DMS114 treated with DMSO at 0.1 percent for 48 hours (cell line): ENCODE measurements around the gene CDYL.
"Not testable (repeated sequence)": the region's sequence is repeated elsewhere in the genome, so short reads cannot be mapped to it uniquely, and the experiment has no call there.

Experiments used
- DNase-seq: peaks from one replicate; lab custom pipeline; 2025; ENCODE audit not compliant: unreplicated experiment; lab: John Stamatoyannopoulos, UW

Gene CDYL

DNA sequence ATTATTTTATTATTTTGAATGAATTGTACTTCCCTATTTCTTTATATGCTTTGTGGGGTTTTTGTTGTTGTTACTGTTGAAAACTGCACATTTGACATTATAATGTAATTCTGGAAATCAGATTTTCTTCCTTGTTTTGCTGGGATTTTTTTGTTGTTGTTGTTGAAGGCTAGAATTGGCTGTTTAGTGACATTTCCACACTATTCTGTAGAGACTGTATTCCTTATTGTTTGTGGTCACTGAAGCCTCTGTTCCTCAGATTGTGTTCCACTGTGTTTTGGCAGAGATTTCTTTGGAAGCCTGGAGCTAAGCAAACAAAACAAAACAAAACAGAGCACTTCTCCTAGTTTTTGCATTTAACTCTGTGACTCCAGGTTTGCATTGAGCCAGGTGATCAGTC is 52.9 kb downstream of the CDYL start:
- no peak for DNase-seq

DNA sequence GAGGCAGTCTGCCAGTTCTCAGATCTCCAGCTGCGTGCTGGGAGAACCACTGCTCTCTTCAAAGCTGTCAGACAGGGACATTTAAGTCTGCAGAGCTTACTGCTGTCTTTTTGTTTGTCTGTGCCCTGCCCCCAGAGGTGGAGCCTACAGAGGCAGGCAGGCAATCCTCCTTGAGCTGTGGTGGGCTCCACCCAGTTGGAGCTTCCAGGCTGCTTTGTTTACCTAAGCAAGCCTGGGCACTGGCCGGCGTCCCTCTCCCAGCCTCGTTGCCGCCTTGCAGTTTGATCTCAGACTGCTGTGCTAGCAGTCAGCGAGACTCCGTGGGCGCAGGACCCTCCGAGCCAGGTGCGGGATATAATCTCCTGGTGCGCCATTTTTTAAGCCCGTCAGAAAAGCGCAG is 59.3 kb downstream of the CDYL start:
- not testable (repeated sequence) for DNase-seq

DNA sequence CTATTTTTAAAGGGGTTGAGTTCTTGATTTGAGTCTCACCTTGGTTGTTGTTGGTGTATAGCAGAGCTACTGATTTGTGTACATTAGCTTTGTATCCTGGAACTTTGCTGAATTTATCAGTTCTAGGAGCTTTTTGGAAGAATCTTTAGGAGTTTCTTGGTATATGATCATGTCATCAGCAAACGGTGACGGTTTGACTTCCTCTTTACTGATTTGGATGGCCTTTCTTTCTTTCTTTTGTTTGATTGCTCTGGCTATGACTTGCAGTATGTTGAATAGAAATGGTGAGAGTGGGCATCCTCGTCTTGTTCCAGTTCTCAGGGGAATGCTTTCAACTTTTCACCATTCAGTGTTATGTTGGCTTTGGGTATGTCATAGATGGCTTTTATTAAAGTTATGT is 64.0 kb downstream of the CDYL start:
- DNase-seq = no peak

DNA sequence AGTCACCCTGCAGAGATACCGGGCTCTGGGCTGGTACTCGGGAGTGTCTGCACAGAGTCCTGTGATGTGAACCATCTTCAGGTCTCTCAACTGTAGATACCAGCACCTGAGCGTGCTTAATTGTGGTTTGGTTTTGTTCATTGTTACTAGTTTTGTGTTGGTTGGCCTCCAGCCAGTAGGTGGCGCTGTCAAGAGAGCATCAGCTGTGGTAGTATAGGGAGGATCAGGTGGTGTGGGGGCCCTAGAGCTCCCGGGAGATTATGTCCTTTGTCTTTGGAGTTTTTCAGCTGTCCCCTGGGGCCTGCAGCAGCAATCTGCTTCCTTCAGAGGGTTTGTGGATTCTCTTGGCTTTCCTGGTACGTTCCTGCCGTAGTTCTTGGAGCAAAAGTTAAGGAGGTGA is 67.9 kb downstream of the CDYL start:
- no peak for DNase-seq

DNA sequence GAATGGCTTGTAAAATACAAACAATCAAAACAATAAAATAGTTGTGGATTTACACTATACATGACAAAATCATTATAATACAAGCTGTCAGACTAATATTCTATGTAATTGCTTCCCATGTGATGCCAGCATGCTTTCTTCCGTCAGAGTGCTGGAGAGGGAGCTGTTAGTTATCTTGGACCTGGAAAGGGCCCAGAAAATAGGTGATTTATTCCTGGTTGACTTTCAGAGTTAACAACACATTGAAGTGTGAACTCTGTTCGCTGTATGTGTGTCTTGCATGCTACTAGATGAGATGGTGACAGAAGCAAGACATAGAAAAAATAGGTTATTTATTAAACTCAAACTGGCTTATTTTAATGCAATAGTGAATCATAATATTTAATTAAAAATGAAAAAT is 70.2 kb downstream of the CDYL start:
- DNase-seq = no peak

DNA sequence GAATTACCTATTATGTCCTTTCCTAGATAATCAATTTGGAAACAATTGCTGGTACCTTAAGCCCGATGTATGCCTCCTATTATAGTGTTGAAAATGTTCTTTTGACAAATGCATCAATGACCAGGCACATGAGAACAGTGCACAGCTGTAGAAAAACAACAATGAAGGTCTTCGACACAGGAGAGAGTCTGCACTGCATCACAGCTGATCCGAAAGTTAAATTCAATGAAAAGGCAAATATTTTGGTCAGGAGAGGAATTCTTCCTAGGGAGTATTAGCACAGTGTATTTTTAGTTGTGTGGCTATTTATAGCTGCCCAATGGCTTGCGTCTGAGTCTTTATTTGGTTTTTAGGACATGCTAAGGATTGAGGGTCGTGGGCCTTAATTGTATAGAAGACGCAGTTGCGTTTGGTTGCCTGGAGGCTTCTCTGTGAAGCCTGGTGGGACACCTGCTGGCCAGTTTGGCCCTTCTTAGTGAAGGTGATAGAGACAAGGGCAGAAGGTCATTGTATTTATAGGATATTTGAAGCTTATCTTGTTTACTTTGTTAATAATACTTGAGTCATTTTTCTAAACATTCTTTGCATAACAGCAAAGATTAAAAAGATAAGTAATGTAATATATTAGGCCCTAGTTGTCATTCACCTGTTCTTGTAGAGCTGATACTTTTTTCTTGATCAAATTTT is 72.3 kb downstream of the CDYL start:
- DNase-seq = no peak

DNA sequence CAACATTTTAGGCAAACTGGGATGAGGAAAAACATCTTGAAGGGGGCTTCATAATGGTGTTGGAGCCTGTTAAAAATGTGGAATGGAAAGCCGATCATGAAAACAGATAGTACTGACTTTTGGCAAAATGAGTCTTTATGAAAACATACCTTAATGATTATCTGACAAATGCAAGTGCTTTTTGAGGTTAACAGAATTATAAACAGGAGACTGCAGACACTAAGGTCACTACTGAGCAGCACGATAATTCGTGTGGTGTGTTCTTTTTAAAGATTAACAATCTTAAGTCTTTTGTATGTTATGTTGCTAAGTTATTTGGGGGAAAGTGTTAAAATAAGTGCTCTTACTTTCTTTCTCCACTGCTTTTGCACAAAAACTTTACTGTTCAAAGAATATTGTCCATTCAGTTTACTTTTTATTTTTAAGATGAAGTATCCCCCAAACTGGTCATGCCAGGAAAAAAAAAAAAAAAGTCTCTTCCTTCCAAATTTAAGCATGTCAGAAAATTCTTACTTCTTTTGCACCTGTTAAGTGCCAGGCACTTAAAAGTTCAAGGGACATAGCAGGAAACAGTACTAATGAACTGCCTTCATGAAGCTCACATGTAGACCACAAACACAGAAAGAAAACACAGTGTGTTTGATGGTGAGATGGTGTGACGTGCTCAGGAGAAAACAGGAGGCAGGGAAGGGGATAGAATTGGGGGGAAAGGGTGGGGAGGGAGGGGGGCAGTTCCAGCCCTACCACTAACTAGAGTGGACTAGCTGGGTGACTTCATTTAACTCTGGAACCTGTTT is 73.2 kb downstream of the CDYL start:
- no peak for DNase-seq

DNA sequence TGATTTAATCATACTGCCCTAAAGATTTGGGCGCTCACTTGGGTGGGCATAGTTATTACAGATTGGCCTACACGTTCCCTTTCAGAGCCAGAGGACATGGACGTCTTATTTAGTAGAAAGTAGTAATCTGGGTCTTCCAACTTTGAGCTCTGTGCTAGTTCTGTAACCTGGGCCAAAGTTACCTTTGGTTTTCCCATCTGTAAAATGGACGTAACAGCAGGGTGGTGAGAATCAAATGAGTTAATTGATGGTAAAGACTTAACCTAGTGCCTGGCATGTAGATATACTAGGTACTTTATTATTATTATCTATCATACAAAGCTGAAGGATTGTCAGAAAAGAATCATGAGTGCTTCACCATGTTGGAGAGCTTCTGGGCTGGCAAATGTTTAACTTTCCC is 74.8 kb downstream of the CDYL start:
- DNase-seq = no peak

DNA sequence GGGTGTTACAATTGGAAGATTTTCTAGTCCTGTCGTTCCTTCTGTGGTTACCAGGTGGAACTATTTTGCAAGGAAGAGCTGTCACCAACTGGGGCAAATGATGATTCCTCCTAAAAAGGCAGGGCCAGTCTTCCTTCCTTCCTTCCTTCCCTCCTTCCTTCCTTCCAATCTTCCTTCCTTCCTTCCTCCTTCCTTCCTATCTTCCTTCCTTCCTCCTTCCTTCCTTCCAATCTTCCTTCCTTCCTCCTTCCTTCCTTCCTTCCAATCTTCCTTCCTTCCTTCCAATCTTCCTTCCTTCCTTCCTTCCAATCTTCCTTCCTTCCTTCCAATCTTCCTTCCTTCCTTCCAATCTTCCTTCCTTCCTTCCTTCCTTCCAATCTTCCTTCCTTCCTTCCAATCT is 76.0 kb downstream of the CDYL start:
- DNase-seq = not testable (repeated sequence)

DNA sequence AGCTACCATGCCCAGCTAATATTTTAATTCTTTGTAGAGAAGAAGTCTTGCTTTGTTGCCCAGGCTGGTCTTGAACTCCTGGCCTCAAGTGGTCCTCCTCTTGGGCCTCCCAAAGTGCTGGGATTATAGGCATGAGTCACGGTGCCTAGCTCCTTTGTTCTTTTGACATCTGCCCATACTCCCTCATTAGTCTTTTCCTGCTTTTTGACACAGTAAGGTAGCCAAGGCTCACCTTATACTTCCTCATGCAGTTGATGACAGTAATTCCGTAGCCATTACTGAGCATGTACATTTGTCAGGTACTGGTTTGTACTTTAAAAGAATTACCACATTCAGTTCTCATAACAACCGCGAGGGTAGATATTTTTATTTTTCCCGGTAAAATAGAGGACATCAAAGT is 76.7 kb downstream of the CDYL start:
- no peak for DNase-seq

DNA sequence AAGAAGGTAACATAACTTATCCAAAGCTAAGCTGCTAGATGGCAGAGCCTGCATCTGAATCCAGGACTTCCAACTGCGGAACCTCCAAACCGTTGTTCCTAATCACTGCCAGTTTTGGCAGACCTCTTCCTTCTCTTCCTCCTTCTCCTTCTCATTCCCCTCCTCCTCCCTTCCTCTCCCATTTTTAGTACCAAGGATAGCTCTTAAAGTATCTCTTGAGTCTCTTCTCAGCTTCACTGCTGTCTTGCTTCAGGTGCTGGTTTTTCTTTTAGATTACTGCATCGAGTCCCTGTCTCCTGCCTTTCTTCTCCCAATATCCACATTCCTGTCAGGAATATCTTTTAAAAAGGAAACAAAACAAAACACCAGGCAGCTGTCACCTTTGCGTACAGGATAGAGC is 77.1 kb downstream of the CDYL start:
- DNase-seq = no peak

DNA sequence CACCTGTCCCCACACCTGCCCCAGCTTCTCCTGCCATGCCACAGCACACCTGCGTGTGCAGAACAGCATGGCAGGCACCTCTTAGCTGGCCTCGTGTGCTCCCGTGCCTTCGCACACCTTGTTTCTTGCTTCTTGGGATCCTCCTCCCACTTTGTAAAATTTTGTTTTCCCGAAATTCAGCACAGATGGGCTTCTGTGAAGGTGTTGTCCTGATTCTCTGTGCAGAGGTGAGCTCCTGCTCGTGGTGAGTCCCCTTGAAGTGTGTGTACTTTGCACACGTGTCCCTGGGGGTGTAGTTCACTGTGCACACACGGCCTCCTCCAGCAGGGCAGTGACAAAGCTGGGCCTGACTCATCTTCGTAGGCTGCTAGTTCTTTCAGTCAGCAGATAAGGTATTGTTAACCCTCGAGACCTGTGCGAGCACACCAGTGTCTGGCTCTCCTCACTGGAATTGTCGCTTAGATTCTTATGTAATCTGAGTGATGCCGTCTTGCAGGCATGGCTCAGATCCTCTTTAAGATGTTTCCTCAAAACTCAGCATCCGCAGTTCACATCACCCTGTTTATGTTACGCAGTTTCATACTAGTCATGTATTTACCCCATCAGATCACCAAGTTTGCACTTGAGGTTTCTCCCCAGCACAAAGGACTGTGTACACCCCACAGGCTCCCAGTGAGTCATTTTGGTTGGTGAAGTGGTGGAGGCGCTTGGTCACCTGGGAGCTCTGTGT is 77.7 kb downstream of the CDYL start:
- no peak for DNase-seq

DNA sequence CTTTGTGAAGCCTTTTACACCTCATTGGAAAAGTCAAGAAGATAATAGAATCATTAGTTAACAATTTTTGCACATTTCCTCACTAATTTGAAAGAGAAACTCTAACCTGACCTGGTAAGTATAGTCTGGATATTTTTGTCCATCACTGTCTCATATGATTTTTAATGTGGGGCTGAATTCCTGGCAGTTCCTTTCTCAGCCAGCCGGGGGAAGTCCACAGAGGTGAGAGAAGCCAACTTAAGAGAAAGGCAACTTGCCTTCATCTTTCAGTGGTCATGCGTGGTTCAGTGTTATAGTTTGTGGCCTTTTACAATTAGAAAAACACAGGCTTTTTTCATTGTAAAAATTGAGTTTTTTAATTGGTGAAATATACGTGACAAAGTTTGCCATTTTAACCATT is 80.6 kb downstream of the CDYL start:
- DNase-seq = no peak

DNA sequence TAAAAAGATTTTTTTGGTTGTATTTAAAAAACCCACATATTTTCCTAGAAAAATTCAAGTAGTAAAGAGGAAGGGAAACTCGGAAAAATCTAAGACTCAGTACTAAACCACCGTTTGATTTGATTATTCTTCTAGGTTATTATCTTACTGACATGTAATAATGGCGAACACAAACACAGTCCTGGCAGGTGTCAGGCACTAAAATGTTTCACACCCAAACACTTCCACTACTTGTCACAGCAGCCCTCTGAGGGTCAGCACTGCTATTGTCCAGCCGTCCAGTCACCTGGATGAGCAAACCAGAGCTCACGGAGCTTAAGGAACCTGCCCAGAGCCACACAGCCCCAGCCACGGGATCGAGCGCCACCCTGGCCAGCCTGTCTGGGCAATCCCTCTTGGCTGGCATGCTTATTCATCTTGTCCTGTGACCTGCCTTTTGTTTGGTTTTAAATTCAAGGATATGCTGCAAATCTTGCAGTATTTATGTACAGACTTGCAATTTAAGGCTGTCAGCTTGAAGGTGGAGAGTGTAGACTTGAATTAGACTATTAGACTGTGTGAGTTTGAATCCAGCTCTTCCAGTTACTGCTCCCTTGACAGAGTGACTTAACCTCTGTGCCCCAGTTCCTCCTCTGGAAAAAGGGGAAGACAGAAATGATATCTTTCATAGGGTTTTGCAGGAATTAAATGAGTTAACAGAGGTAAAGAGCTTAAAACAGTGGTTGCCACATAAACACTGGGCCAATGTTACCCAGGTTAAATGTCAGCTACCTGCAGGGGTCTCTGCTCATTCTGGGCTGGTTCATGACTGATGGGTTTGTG is 82.2 kb downstream of the CDYL start:
- DNase-seq = no peak

DNA sequence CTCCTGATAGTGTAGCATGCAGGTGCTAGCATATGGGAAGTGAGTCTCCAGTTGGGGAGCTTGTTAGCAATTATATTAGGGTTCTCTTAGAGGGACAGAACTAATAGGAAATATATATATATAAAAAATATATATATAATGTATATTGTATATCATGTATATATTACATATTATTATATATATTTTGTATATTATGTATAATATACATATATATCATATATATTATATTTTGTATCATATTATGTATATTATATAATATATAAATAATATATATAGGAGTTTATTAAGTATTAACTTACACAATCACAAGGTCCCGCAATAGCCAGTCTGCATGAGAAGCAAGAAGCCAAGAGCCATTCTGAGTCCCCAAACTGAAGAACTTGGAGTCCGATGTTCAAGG is 84.2 kb downstream of the CDYL start:
- DNase-seq = no peak

DNA sequence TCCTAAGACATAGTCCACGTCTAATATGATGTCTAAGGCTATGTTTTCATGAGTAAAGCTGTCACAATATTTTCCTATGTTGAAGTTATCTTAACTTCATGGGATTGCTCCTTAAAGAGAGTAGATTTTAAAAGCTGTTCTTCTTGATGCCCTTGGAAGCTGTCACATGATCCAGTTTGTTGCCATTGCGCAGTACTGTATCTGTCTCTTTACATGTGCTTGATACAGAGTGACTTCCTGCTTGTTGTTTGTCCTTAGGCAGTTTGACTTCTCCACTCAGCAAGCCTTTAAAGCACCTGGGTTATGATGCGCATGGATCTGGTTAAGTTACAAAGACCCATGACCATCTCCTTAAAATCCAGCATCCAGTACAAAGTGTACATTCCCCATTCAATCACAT is 85.4 kb downstream of the CDYL start:
- no peak for DNase-seq

DNA sequence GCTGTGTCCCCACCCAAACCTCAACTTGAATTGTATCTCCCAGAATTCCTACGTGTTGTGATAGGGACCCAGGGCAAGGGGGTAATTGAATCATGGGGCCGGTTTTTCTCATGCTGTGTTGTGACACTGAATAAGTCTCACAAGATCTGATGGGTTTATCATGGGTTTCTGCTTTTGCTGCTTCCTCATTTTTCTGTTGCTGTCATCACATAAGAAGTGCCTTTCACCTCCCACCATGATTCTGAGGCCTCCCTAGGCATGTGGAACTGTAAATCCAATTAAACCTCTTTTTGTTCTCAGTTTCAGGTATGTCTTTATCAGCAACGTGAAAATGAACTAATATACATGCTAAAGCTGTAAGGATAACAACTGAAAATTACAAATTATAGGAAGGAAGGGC is 88.3 kb downstream of the CDYL start:
- DNase-seq = no peak

DNA sequence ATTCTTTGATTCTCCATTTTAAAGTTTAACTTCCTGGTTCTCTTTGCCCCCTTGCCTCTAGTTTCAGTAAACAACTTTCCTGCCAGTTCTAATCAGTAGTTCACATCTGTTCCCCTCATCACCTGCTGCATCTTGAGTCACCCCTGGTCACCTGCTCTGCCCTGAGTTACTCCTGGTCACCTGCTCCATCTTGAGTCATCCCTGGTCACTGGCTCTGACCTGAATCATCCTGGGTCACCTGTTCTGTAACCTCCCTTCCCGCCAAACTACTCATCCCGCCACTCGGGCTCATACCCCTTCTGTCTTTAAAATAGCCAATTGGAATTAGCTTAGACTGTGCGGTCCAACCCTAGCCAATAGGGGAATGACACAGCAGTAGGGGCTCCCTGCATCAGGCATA is 88.8 kb downstream of the CDYL start:
- DNase-seq = not testable (repeated sequence)

DNA sequence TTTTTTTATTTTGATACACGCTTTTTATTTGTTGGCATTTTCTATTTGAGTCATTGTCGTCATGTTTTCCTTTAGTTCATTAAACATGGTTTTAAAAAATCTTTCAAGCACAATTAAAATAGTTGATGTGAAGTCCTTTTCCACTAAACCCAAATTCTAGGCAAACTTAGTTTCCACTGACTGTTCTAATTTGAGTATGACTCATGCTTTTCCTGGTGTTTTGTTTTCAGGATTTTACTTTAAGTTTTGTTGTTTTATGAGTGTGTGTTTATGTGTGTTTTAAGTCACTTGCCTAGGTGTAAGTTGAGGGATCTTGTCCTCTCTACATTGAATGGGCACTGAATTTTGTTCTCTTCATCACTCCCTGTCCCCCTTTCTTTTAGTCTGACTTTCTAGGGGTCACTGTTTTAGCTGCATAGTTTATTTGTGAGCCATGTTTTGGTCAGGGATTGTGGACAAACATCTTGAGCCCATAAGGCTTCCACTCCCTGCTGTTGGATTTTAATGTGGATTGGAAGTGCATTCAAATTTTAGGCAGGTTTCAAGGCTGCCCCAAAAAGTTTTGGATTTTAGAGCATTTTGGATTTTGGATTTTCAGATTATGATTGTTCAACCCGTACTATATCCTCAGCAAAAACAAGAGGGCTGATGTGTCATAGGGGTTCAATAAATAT is 94.8 kb downstream of the CDYL start:
- no peak for DNase-seq

DNA sequence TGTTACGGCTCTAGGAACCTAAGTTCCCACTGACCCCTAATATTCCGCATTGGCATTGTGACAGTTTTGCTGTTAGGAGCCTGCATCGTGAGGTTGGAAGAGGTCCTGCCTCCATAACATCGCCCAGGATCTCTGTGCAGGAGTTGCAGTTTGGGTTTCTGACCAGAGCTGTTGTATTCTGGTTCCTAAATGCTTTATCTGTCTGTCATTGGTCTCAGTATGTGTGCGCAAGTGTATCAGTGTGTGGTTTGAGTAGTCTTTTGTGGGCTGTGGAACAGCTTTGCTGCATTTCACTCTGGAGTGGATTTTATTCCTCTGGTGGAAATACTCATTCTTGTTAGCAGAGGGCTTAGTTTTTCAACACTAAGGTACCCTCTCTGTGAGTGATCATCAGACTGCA is 95.6 kb downstream of the CDYL start:
- no peak for DNase-seq

DNA sequence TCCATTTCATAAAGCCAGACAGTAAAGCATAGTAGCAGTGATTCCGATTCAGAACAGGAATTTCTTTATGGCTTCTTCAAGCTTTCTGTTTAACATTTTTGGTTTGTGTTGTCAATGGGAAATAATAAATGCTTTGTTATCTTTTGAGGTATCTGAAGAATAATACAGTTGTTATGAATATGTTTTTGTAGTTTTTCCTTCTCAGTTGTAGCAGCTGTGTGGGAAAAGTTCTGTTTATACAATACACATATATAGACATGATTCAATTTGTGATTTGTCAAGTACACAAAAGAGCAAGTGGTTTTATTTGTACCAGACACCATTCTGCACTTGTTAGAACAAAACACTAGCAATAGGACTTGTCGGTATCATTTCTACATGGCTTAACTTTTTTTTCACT is 96.6 kb downstream of the CDYL start:
- DNase-seq = no peak
